Sigmoid colon (tissue), 4 donors: Measurements from ENCODE around the gene CACNA2D3.
A peak's percentile ranks its signal among the peaks of the same experiment; 100 is the strongest.

Source experiments
- POLR2A ChIP-seq, 2 donors: fragments of 450-650 bp; IDR thresholded peaks; one replicate each; pipeline ENCODE4 v1.6.1; 2016; ENCODE audit warnings: antibody characterized with exemption in 2 of 2, mild to moderate bottlenecking in 2 of 2, moderate library complexity in 2 of 2
- POLR2AphosphoS5 ChIP-seq, 4 donors: sonication (generic); formaldehyde crosslinking; IDR thresholded peaks; one replicate each; pipeline ENCODE4 v1.6.1; 2017; ENCODE audit warnings: antibody characterized with exemption in 4 of 4
- TF ChIP-seq, protein P1 (sequence below), 4 experiments: fragments of 450-650 bp in 3 of 4; fragments of 200-600 bp in 1 of 4; IDR thresholded peaks; one replicate each; pipeline ENCODE4 v1.5.1; 2016 to 2019; ENCODE audit warnings: antibody characterized with exemption in 4 of 4, mild to moderate bottlenecking in 3 of 4, moderate library complexity in 2 of 4

DNA sequence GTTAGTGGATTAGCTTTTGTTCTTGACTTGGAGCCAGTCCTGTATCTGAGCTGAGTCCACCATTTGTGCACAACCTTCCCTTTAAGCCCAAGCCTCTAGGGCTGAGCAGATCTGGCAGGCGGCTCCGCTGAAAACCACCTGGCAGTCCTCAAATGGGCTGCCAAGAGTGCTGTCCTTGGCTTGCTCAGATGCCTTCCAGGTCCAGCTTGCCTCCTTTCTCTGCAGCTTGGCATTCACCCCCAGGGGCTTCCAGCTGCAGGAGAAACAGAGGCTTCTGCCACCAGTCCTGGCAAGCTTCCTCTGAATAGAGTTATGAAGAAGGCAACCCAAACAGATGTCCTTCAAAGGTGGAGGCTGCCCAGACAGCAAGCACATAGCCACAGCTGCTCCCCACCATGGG lies 708.8 kb downstream of the CACNA2D3 start:
- TF ChIP-seq, protein P1, sequence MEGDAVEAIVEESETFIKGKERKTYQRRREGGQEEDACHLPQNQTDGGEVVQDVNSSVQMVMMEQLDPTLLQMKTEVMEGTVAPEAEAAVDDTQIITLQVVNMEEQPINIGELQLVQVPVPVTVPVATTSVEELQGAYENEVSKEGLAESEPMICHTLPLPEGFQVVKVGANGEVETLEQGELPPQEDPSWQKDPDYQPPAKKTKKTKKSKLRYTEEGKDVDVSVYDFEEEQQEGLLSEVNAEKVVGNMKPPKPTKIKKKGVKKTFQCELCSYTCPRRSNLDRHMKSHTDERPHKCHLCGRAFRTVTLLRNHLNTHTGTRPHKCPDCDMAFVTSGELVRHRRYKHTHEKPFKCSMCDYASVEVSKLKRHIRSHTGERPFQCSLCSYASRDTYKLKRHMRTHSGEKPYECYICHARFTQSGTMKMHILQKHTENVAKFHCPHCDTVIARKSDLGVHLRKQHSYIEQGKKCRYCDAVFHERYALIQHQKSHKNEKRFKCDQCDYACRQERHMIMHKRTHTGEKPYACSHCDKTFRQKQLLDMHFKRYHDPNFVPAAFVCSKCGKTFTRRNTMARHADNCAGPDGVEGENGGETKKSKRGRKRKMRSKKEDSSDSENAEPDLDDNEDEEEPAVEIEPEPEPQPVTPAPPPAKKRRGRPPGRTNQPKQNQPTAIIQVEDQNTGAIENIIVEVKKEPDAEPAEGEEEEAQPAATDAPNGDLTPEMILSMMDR (IDR thresholded peaks at IDR 0.05): no peak
- TF ChIP-seq POLR2A (IDR thresholded peaks at IDR 0.05) (no peak), POLR2AphosphoS5 (IDR thresholded peaks at IDR 0.05) (peak in 2 of 4 donors; percentile 15 to 75)
